IPS-NIHi11 (cell line): ENCODE measurements around the gene OR52K2.
"Not testable (repeated sequence)": the region's sequence is repeated elsewhere in the genome, so short reads cannot be mapped to it uniquely, and the experiment has no call there.

Source experiments
- DNase-seq: peaks from one replicate; pipeline ENCODE4 v3.0.0; 2012; ENCODE audit warnings: mixed read lengths, low spot score

The OR52K2 gene

GRCh38 chr11:4480577-4481239 lies 31.6 kb downstream of the OR52K2 start:
- DNase-seq = no peak

- no peak for DNase-seq
These were observed 32.1 kb downstream of the OR52K2 start for GRCh38 chr11:4481240-4481582.

GRCh38 chr11:4482445-4482844 lies 33.4 kb downstream of the OR52K2 start, which contains the start of gene OR52K1:
Gene OR52K1 (plus strand): TSS chr11:4482646. CDS start chr11:4488901, 6,255 bp downstream.
- DNase-seq = no peak

GRCh38 chr11:4484310-4484709 lies 35.2 kb downstream of the OR52K2 start:
- DNase-seq = no peak

- DNase-seq = not testable (repeated sequence)
These were observed 42.3 kb downstream of the OR52K2 start for GRCh38 chr11:4491405-4491804.

- no peak for DNase-seq
These were observed 42.9 kb downstream of the OR52K2 start for GRCh38 chr11:4491878-4492606.

- no peak for DNase-seq
These were observed 44.4 kb downstream of the OR52K2 start for GRCh38 chr11:4493480-4493818.

- no peak for DNase-seq
These were observed 46.4 kb downstream of the OR52K2 start for GRCh38 chr11:4495487-4495886.

GRCh38 chr11:4495986-4496385 lies 46.9 kb downstream of the OR52K2 start:
- no peak for DNase-seq

- no peak for DNase-seq
These were observed 47.6 kb downstream of the OR52K2 start for GRCh38 chr11:4496557-4497248.
